ENCODE data around the gene FASTKD2.
A peak's percentile ranks its signal among the peaks of the same experiment; 100 is the strongest.

FASTKD2 gene

GRCh38 chr2:206765242-206766056 lies at the start of gene FASTKD2, which contains the start of gene MDH1B:
FASTKD2 (plus strand) TSS chr2:206765606; CDS start chr2:206766694, 1,088 bp downstream.
MDH1B (minus strand) TSS chr2:206765328; CDS start chr2:206765271, 57 bp downstream.
- DNase-seq (ENCODE audit: low read depth, low spot score), result peak; percentile 90

GRCh38 chr2:206716623-206717022 lies 48.8 kb upstream of the FASTKD2 start:
- DNase-seq (ENCODE audit: low read depth, low spot score), result no peak

- no peak for DNase-seq (ENCODE audit: low read depth, low spot score)
These were observed 47.1 kb upstream of the FASTKD2 start, which contains the start of gene DYTN for GRCh38 chr2:206718296-206718695. DYTN (minus strand) TSS chr2:206718396; CDS start chr2:206718279, 117 bp downstream.

- DNase-seq (ENCODE audit: low read depth, low spot score), result no peak
These were observed 44.0 kb upstream of the FASTKD2 start for GRCh38 chr2:206721256-206721920.

GRCh38 chr2:206723288-206723687 lies 42.1 kb upstream of the FASTKD2 start:
- DNase-seq (ENCODE audit: low read depth, low spot score), result no peak

- DNase-seq (ENCODE audit: low read depth, low spot score), result no peak
These were observed 38.1 kb upstream of the FASTKD2 start for GRCh38 chr2:206727287-206727686.

GRCh38 chr2:206728277-206729199 lies 36.9 kb upstream of the FASTKD2 start:
- no peak for DNase-seq (ENCODE audit: low read depth, low spot score)

- no peak for DNase-seq (ENCODE audit: low read depth, low spot score)
These were observed 32.1 kb upstream of the FASTKD2 start for GRCh38 chr2:206733341-206733740.

- DNase-seq (ENCODE audit: low read depth, low spot score), result no peak
These were observed 28.5 kb upstream of the FASTKD2 start for GRCh38 chr2:206736935-206737334.

GRCh38 chr2:206739271-206739670 lies 26.1 kb upstream of the FASTKD2 start:
- no peak for DNase-seq (ENCODE audit: low read depth, low spot score)

- no peak for DNase-seq (ENCODE audit: low read depth, low spot score)
These were observed 24.6 kb upstream of the FASTKD2 start for GRCh38 chr2:206740800-206741199.

- no peak for DNase-seq (ENCODE audit: low read depth, low spot score)
These were observed 8.6 kb upstream of the FASTKD2 start for GRCh38 chr2:206756816-206757215.

GRCh38 chr2:206764673-206765241 lies 649 bp upstream of the FASTKD2 start:
- DNase-seq (ENCODE audit: low read depth, low spot score), result no peak

GRCh38 chr2:206766057-206766930 lies 888 bp downstream of the FASTKD2 start:
- no peak for DNase-seq (ENCODE audit: low read depth, low spot score)

- no peak for DNase-seq (ENCODE audit: low read depth, low spot score)
These were observed 9.5 kb downstream of the FASTKD2 start for GRCh38 chr2:206774871-206775270.

GRCh38 chr2:206776432-206776831 lies 11.0 kb downstream of the FASTKD2 start:
- no peak for DNase-seq (ENCODE audit: low read depth, low spot score)

GRCh38 chr2:206780671-206781070 lies 15.3 kb downstream of the FASTKD2 start:
- DNase-seq (ENCODE audit: low read depth, low spot score), result no peak

GRCh38 chr2:206783718-206784117 lies 18.3 kb downstream of the FASTKD2 start:
- no peak for DNase-seq (ENCODE audit: low read depth, low spot score)

GRCh38 chr2:206784559-206785353 lies 19.4 kb downstream of the FASTKD2 start:
- no peak for DNase-seq (ENCODE audit: low read depth, low spot score)
